HepG2 (cell line): ENCODE data around the gene MYRIP. TPM values are rescaled to one million over a fixed set of nuclear protein-coding genes. Genes with fewer than 3 reads are reported as not detected.

Experiments used
- ATAC-seq: fragments of 200-7000 bp; cut with Tn5 transposase; 3 replicates; pipeline ENCODE4 v1.9.1; 2020; ENCODE audit warnings: mild to moderate bottlenecking, moderate library complexity
- BruUV-seq: library from RNA; stranded (reverse); fragments of 400-500 nt; replicated peaks from 2 replicates; lab custom pipeline; 2021; lab: Mats Ljungman, UMichigan
- CTCF ChIA-PET: fragments of 300-600 bp; formaldehyde crosslinking; extraction: SDS; loops from one replicate; lab custom pipeline; 2021; ENCODE audit warnings: low total read pairs, inconsistent platforms, low intra/inter-chr PET ratio; lab: Yijun Ruan, JAX
- POLR2A ChIA-PET: fragments of 350-600 bp; sonication (Branson Sonifier 250); formaldehyde crosslinking; loops from one replicate; lab custom pipeline; 2020; ENCODE audit warnings: antibody characterized with exemption, inconsistent platforms; lab: Yijun Ruan, JAX
- DNase-seq: peaks from one replicate; pipeline ENCODE4 v3.0.0-alpha.2; 2015; ENCODE audit warnings: low spot score
- FAIRE-seq: peaks from 3 replicates; lab custom pipeline; 2011; peaks lifted over from hg19 to GRCh38; lab: Jason Lieb, UNC
- H2AFZ ChIP-seq: one replicate; pipeline ENCODE4 v1.6.1; 2011; ENCODE audit warnings: low read length, inconsistent platforms
- H3K27ac ChIP-seq: fragments of 300-600 bp; 3 replicates; pipeline ENCODE4 v1.8.0; 2011; ENCODE audit warnings: mixed run types, mild to moderate bottlenecking, mixed read lengths, low read length, inconsistent platforms; ENCODE audit not compliant: insufficient read depth; ENCODE audit errors: extremely low read length
- H3K27me3 ChIP-seq, 2 experiments: fragments of 200-600 bp in 1 of 2; 2 replicates in 1 of 2; 3 replicates in 1 of 2; pipeline versions ENCODE4 v1.6.0 to v1.8.0; 2011; ENCODE audit warnings: low read length in 2 of 2, mild to moderate bottlenecking in 2 of 2, moderate library complexity in 2 of 2, inconsistent platforms in 1 of 2; ENCODE audit not compliant: insufficient read depth in 2 of 2, control insufficient read depth in 1 of 2
- H3K36me3 ChIP-seq, 2 experiments: fragments of 200-600 bp in 1 of 2; replicated peaks in 1 of 2; 2 replicates in 1 of 2; 3 replicates in 1 of 2; pipeline versions ENCODE4 v1.5.1 to v1.8.0; 2011; ENCODE audit warnings: low read length in 2 of 2, inconsistent platforms in 1 of 2; ENCODE audit not compliant: insufficient read depth in 2 of 2, control insufficient read depth in 1 of 2
- H3K4me1 ChIP-seq: 2 replicates; pipeline ENCODE4 v1.5.1; 2012; ENCODE audit warnings: low read length, inconsistent platforms; ENCODE audit not compliant: insufficient read depth
- H3K4me2 ChIP-seq: 2 replicates; pipeline ENCODE4 v1.6.0; 2011; ENCODE audit warnings: low read depth, low read length, inconsistent platforms
- H3K4me3 ChIP-seq, 3 experiments: fragments of 200-600 bp in 1 of 3; sonication (generic), shearing (Covaris generic) in 1 of 3; replicated peaks in 1 of 3; 2 replicates each; pipeline ENCODE4 v1.5.1; 2011 to 2016; ENCODE audit warnings: low read length in 3 of 3, inconsistent platforms in 2 of 3, low read depth in 2 of 3, mild to moderate bottlenecking in 2 of 3, control low read depth in 1 of 3, mixed read lengths in 1 of 3; ENCODE audit not compliant: insufficient read depth in 1 of 3
- H3K79me2 ChIP-seq: one replicate; pipeline ENCODE4 v1.6.1; 2011; ENCODE audit warnings: low read length, inconsistent platforms; ENCODE audit not compliant: insufficient read depth
- H3K9ac ChIP-seq: 2 replicates; pipeline ENCODE4 v1.6.0; 2011; ENCODE audit warnings: mild to moderate bottlenecking, low read depth, low read length, inconsistent platforms; ENCODE audit not compliant: insufficient read depth
- H3K9me3 ChIP-seq: 2 replicates; pipeline ENCODE4 v1.5.1; 2012; ENCODE audit warnings: mild to moderate bottlenecking, low read length
- H4K20me1 ChIP-seq: 2 replicates; pipeline ENCODE4 v1.6.0; 2011; ENCODE audit warnings: inconsistent platforms, mild to moderate bottlenecking, low read length, moderate library complexity; ENCODE audit not compliant: insufficient read depth
- ETS1 ChIP-seq: sonication (generic); formaldehyde crosslinking; IDR thresholded peaks from 2 replicates; pipeline ENCODE4 v1.4.0; 2020; ENCODE audit warnings: missing genetic modification reagents
- HNRNPLL ChIP-seq: fragments of 200-400 bp; formaldehyde crosslinking; IDR thresholded peaks from 2 replicates; pipeline ENCODE4 v1.6.1; 2017; ENCODE audit warnings: mild to moderate bottlenecking, low read depth, low read length; ENCODE audit not compliant: poor library complexity, severe bottlenecking
- NFE2L2 ChIP-seq: fragments of 150-350 bp; IDR thresholded peaks from 2 replicates; pipeline ENCODE4 v1.6.1; 2014; ENCODE audit warnings: low read length
- PHB2 ChIP-seq: fragments of 450-650 bp; IDR thresholded peaks from 2 replicates; pipeline ENCODE4 v1.6.1; 2018; ENCODE audit not compliant: partially characterized antibody
- SETDB1 ChIP-seq: sonication (generic); formaldehyde crosslinking; IDR thresholded peaks from 2 replicates; pipeline ENCODE4 v1.5.1; 2020; ENCODE audit warnings: missing genetic modification reagents, mild to moderate bottlenecking, borderline replicate concordance
- THYN1 ChIP-seq: sonication (generic); formaldehyde crosslinking; IDR thresholded peaks from 2 replicates; pipeline ENCODE4 v1.8.1; 2023; ENCODE audit warnings: low read depth, mild to moderate bottlenecking, moderate library complexity, missing genetic modification reagents, borderline replicate concordance
- ZBTB42 ChIP-seq: sonication (generic); formaldehyde crosslinking; IDR thresholded peaks from 2 replicates; pipeline ENCODE4 v1.5.0; 2020; ENCODE audit warnings: mild to moderate bottlenecking, missing genetic modification reagents
- ZMYM2 ChIP-seq: sonication (generic); formaldehyde crosslinking; IDR thresholded peaks from 2 replicates; pipeline ENCODE4 v1.8.0; 2022; ENCODE audit warnings: mild to moderate bottlenecking, missing genetic modification reagents
- ZNF274 ChIP-seq: sonication (generic); formaldehyde crosslinking; IDR thresholded peaks from 2 replicates; pipeline ENCODE4 v1.5.1; 2020; ENCODE audit warnings: mild to moderate bottlenecking, missing genetic modification reagents
- ZNF280D ChIP-seq: sonication (generic); formaldehyde crosslinking; IDR thresholded peaks from 2 replicates; pipeline ENCODE4 v1.5.1; 2020; ENCODE audit warnings: mild to moderate bottlenecking, missing genetic modification reagents
- ZNF414 ChIP-seq: sonication (generic); formaldehyde crosslinking; IDR thresholded peaks from 2 replicates; pipeline ENCODE4 v1.5.0; 2020; ENCODE audit warnings: missing genetic modification reagents
- ZNF703 ChIP-seq: sonication (generic); formaldehyde crosslinking; IDR thresholded peaks from 2 replicates; pipeline ENCODE4 v1.5.1; 2020; ENCODE audit warnings: missing genetic modification reagents, mild to moderate bottlenecking, moderate library complexity, borderline replicate concordance
- WGBS: methylation state at CpG from one replicate; pipeline ENCODE4 v1.1.6; 2017; ENCODE audit warnings: low lambda C conversion rate; 5-methylcytosine and 5-hydroxymethylcytosine counted together
- in situ Hi-C: cut with HindIII; loops from 2 replicates; pipeline ENCODE4 v1.10.0; 2017; ENCODE audit warnings: low pct_unique_long_range_greater_than_20kb; ENCODE audit not compliant: extremely low pct_ligation_motif_present
- intact Hi-C: fragments of 100-400 bp; cut with micrococcal nuclease; formaldehyde crosslinking; loops from one replicate; pipeline ENCODE4 v1.10.0; 2022; ENCODE audit not compliant: unreplicated experiment
- polyA plus RNA-seq, 8 experiments: library from polyadenylated mRNA; depleted of rRNA in 3 of 8; stranded (reverse) in 7 of 8; unstranded in 1 of 8; fragments of >200 nt; fragmentation: Illumina TruSeq in 4 of 8; extraction: Trizol in 4 of 8; gene quantifications; 2 replicates each; pipeline versions ENCODE4 v1.2.1 to v1.2.3, GENCODE V29; 2011 to 2016; ENCODE audit warnings: low read depth in 4 of 8, missing spikeins in 1 of 8, mixed read lengths in 1 of 8; ENCODE audit not compliant: insufficient read depth in 1 of 8
- total RNA-seq, 5 experiments: library from RNA; depleted of rRNA; stranded (reverse); fragments of >200 nt; fragmentation: Illumina TruSeq; extraction: Trizol; gene quantifications; 2 replicates each; pipeline ENCODE4 v1.2.3, GENCODE V29; 2016; ENCODE audit warnings: low read depth in 1 of 5
- TF ChIP-seq, protein P1 (sequence below): sonication (generic); formaldehyde crosslinking; IDR thresholded peaks from 2 replicates; pipeline ENCODE4 v1.8.1; 2023; ENCODE audit warnings: mild to moderate bottlenecking, missing genetic modification reagents
- TF ChIP-seq, protein P2 (sequence below): conservative IDR thresholded peaks from 2 replicates; pipeline ENCODE4 v1.6.1; 2018; ENCODE audit warnings: missing genetic modification reagents
- TF ChIP-seq, protein P3 (sequence below): IDR thresholded peaks from 2 replicates; pipeline ENCODE4 v1.6.1; 2016

Gene MYRIP
- total and polyA plus RNA-seq, 2 of the 13 experiments (the other 11 are each of a cell fraction or from before 2014, with no cell fraction given), result 0.64 to 0.84 TPM

GRCh38 chr3:40019376-40019775, 210.0 kb downstream of the MYRIP start (continued):
- TF ChIP-seq ZMYM2 (no peak), HNRNPLL (no peak), PHB2 (no peak), ZNF274 (CRISPR knock-in tag) (no peak), SETDB1 (CRISPR knock-in tag) (no peak), ZNF414 (CRISPR knock-in tag) (no peak)
- TF ChIP-seq, protein P1, sequence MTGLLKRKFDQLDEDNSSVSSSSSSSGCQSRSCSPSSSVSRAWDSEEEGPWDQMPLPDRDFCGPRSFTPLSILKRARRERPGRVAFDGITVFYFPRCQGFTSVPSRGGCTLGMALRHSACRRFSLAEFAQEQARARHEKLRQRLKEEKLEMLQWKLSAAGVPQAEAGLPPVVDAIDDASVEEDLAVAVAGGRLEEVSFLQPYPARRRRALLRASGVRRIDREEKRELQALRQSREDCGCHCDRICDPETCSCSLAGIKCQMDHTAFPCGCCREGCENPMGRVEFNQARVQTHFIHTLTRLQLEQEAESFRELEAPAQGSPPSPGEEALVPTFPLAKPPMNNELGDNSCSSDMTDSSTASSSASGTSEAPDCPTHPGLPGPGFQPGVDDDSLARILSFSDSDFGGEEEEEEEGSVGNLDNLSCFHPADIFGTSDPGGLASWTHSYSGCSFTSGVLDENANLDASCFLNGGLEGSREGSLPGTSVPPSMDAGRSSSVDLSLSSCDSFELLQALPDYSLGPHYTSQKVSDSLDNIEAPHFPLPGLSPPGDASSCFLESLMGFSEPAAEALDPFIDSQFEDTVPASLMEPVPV (CRISPR knock-in tag), result no peak
- TF ChIP-seq, protein P2, sequence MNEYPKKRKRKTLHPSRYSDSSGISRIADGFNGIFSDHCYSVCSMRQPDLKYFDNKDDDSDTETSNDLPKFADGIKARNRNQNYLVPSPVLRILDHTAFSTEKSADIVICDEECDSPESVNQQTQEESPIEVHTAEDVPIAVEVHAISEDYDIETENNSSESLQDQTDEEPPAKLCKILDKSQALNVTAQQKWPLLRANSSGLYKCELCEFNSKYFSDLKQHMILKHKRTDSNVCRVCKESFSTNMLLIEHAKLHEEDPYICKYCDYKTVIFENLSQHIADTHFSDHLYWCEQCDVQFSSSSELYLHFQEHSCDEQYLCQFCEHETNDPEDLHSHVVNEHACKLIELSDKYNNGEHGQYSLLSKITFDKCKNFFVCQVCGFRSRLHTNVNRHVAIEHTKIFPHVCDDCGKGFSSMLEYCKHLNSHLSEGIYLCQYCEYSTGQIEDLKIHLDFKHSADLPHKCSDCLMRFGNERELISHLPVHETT (CRISPR knock-in tag), result no peak

DNA sequence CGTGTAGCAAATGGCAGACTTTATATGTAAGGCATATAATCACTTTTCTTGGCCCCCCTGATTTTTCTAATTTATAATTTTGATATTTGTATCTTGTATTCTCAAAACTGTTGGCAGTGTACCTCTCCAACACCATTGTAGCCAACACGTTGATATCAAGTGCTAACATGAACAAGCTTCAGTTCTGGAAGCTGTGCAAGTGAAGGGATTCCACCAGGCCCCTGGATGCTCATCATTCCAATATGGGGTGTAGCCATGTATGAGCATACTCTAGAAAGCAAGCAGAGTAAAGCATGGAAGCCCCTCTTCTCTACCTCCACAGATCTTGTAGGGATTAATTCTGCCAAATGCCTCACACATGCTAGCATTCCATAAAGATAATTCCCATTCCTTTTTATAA, 211.3 kb downstream of the MYRIP start:
- H3K4me1 ChIP-seq, result no peaks in the 10 kb centered on the region
- H3K9ac ChIP-seq, result no peak overlapping the region
- peaks cover 9% of the 10 kb centered on the region; the same call in 1 of the 2 replicates for H3K9me3 ChIP-seq
- no peaks in the 10 kb centered on the region for H3K27me3 ChIP-seq
- no peak overlapping the region for H2AFZ ChIP-seq
- no peak overlapping the region for H3K4me3 ChIP-seq
- BruUV-seq, result no TSS peak
- no peak for FAIRE-seq
- H3K36me3 ChIP-seq, result no peaks in the 10 kb centered on the region
- POLR2A ChIA-PET, result no interaction called here
- intact Hi-C loops, result no loop called here
- TF ChIP-seq THYN1 (no peak), ETS1 (no peak), ZNF703 (CRISPR knock-in tag) (no peak), ZNF280D (no peak), ZBTB42 (no peak), NFE2L2 (no peak)
- TF ChIP-seq, protein P3, sequence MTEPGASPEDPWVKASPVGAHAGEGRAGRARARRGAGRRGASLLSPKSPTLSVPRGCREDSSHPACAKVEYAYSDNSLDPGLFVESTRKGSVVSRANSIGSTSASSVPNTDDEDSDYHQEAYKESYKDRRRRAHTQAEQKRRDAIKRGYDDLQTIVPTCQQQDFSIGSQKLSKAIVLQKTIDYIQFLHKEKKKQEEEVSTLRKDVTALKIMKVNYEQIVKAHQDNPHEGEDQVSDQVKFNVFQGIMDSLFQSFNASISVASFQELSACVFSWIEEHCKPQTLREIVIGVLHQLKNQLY (CRISPR knock-in tag), result no peak
- TF ChIP-seq, all 625 proteins: peak for 0
- no peak for ATAC-seq
- Histone ChIP-seq H3K4me2 (no peak overlapping the region), H4K20me1 (no peaks in the 10 kb centered on the region), H3K79me2 (no peaks in the 10 kb centered on the region), H3K27ac (no peak overlapping the region)
- in situ Hi-C loops, result no loop called here
- 37% methylated on average over 2 of the region's 2 CpGs for WGBS
- DNase-seq, result no peak
- CTCF ChIA-PET, result no interaction called here
